GM12878 (cell line): ENCODE measurements around the gene DIRAS2.

Source experiments
- CTCF ChIP-seq, 3 experiments: IDR thresholded peaks in 2 of 3; conservative IDR thresholded peaks in 1 of 3; 2 replicates each; pipeline ENCODE4 v1.5.1; 2011; ENCODE audit warnings: low read depth in 3 of 3, low read length in 3 of 3, mild to moderate bottlenecking in 3 of 3, control low read depth in 2 of 3, moderate library complexity in 2 of 3, inconsistent platforms in 1 of 3, mixed read lengths in 1 of 3; ENCODE audit not compliant: control insufficient read depth in 2 of 3, insufficient read depth in 1 of 3; ENCODE audit errors: extremely low read depth in 1 of 3
- NR2F1 ChIP-seq: fragments of 450-650 bp; conservative IDR thresholded peaks from 2 replicates; pipeline ENCODE4 v1.6.1; 2017; ENCODE audit warnings: mild to moderate bottlenecking

DNA sequence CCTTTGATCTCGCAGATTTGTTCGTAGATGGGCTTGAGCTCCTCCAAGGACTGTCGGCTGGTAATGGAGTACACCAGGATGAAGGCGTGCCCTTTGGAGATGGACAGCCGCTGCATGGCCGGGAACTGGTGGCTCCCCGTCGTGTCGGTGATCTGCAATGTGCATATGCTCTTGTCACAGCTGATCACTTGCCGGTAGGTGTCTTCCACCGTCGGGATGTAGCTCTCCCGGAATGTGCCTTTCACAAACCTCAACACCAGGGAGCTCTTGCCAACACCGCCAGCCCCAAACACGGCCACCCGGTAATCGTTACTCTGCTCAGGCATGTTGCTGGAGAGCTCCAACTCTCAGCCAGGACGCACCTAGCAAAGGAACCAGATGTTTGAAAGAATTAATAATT lies 29.1 kb downstream of the DIRAS2 start:
- TF ChIP-seq CTCF (IDR thresholded peaks at IDR 0.05 in 2 of 3, conservative IDR thresholded peaks at IDR 0.05 in 1 of 3; ENCODE audit: control insufficient read depth in 2 of 3, extremely low read depth in 1 of 3, insufficient read depth in 1 of 3, low read depth in 3 of 3, low read length in 3 of 3) (no peak), NR2F1 (no peak)
